Measurements from ENCODE around the gene JARID2. TPM values are rescaled to one million over a fixed set of nuclear protein-coding genes. Genes with fewer than 3 reads are reported as not detected.
"Not testable (repeated sequence)": the region's sequence is repeated elsewhere in the genome, so short reads cannot be mapped to it uniquely, and the experiment has no call there.

The JARID2 gene
- total and polyA plus RNA-seq, 2 of the 13 experiments (the other 11 are each of a cell fraction or from before 2014, with no cell fraction given), result 7.5 to 10.3 TPM

DNA sequence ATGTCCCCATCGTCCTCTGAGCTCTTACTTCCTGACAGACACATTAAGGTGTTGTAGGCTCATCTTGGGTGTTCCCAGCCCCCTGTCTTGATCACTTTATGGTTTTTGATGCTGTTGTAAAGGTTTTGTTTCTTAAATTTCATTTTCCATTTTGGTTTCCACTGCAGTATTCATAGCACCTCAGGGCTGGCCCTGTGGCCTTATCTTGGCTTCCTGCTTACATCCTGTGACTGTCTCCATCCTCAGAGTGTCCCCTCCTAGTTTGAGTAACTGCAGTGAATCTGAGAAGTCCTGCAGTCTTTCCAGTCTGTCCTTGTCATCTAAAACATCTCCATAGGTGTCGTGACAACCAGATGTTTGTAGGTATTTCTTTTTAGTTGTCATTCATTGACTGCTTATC lies 50.9 kb downstream of the JARID2 start:
- Histone ChIP-seq H3K4me3 (replicated peaks in 1 of 3; ENCODE audit: insufficient read depth in 1 of 3, low read depth in 2 of 3, low read length in 3 of 3) (no peak overlapping the region), H3K4me2 (ENCODE audit: low read depth, low read length) (no peak overlapping the region), H4K20me1 (ENCODE audit: insufficient read depth, low read length) (no peaks in the 10 kb centered on the region), H2AFZ (ENCODE audit: low read length) (no peak overlapping the region), H3K9me3 (ENCODE audit: low read length) (no peaks in the 10 kb centered on the region), H3K27me3 (ENCODE audit: control insufficient read depth in 1 of 2, insufficient read depth in 2 of 2, low read length in 2 of 2) (no peaks in the 10 kb centered on the region), H3K27ac (ENCODE audit: extremely low read length, insufficient read depth, low read length) (no peak overlapping the region), H3K36me3 (replicated peaks in 1 of 2; ENCODE audit: control insufficient read depth in 1 of 2, insufficient read depth in 2 of 2, low read length in 2 of 2) (no peaks in the 10 kb centered on the region), H3K9ac (ENCODE audit: insufficient read depth, low read depth, low read length) (no peak overlapping the region), H3K79me2 (ENCODE audit: insufficient read depth, low read length) (peaks cover 58% of the 10 kb centered on the region), H3K4me1 (ENCODE audit: insufficient read depth, low read length) (peaks cover 36% of the 10 kb centered on the region)
- ChIA-PET POLR2A (no interaction called here), CTCF (ENCODE audit: low intra/inter-chr PET ratio, low total read pairs) (no interaction called here)
- in situ Hi-C loops (cut with HindIII; ENCODE audit: extremely low pct_ligation_motif_present, low pct_unique_long_range_greater_than_20kb), result no loop called here
- FAIRE-seq (no peak), DNase-seq (ENCODE audit: low spot score) (no peak), ATAC-seq (no peak)
- 89% methylated on average over 2 of the region's 2 CpGs for WGBS (ENCODE audit: low lambda C conversion rate)
- no peak for TF ChIP-seq HMG20A (CRISPR knock-in tag; IDR thresholded peaks at IDR 0.05; ENCODE audit: borderline replicate concordance)
- no peak for TF ChIP-seq ZNF570 (CRISPR knock-in tag; IDR thresholded peaks at IDR 0.05; ENCODE audit: borderline replicate concordance)
- TF ChIP-seq ZNF773 (CRISPR knock-in tag; IDR thresholded peaks at IDR 0.05; ENCODE audit: borderline replicate concordance), result no peak
- no peak for TF ChIP-seq NR2C2 (CRISPR knock-in tag; IDR thresholded peaks at IDR 0.05; ENCODE audit: borderline replicate concordance)
- no peak for TF ChIP-seq ZNF572 (CRISPR knock-in tag; IDR thresholded peaks at IDR 0.05)
- no peak for TF ChIP-seq NR2F1 (CRISPR knock-in tag; IDR thresholded peaks at IDR 0.05)
- TF ChIP-seq, protein P1, sequence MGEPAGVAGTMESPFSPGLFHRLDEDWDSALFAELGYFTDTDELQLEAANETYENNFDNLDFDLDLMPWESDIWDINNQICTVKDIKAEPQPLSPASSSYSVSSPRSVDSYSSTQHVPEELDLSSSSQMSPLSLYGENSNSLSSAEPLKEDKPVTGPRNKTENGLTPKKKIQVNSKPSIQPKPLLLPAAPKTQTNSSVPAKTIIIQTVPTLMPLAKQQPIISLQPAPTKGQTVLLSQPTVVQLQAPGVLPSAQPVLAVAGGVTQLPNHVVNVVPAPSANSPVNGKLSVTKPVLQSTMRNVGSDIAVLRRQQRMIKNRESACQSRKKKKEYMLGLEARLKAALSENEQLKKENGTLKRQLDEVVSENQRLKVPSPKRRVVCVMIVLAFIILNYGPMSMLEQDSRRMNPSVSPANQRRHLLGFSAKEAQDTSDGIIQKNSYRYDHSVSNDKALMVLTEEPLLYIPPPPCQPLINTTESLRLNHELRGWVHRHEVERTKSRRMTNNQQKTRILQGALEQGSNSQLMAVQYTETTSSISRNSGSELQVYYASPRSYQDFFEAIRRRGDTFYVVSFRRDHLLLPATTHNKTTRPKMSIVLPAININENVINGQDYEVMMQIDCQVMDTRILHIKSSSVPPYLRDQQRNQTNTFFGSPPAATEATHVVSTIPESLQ (CRISPR knock-in tag; conservative IDR thresholded peaks at IDR 0.05), result no peak
- TF ChIP-seq, protein P2, sequence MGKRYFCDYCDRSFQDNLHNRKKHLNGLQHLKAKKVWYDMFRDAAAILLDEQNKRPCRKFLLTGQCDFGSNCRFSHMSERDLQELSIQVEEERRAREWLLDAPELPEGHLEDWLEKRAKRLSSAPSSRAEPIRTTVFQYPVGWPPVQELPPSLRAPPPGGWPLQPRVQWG (CRISPR knock-in tag; IDR thresholded peaks at IDR 0.05; ENCODE audit: borderline replicate concordance, low read depth), result no peak
- TF ChIP-seq PAF1 (CRISPR knock-in tag; IDR thresholded peaks at IDR 0.05), result no peak
- TF ChIP-seq FOXA1 (IDR thresholded peaks at IDR 0.05), result no peak
- no peak for TF ChIP-seq FOXA1 (CRISPR knock-in tag; IDR thresholded peaks at IDR 0.05)
- TF ChIP-seq TEAD3 (CRISPR knock-in tag; optimal IDR thresholded peaks at IDR 0.05; ENCODE audit: borderline replicate concordance), result no peak
- intact Hi-C loops (cut with micrococcal nuclease; ENCODE audit: unreplicated experiment), result no loop called here
- no TSS peak for BruUV-seq (replicated peaks)

DNA sequence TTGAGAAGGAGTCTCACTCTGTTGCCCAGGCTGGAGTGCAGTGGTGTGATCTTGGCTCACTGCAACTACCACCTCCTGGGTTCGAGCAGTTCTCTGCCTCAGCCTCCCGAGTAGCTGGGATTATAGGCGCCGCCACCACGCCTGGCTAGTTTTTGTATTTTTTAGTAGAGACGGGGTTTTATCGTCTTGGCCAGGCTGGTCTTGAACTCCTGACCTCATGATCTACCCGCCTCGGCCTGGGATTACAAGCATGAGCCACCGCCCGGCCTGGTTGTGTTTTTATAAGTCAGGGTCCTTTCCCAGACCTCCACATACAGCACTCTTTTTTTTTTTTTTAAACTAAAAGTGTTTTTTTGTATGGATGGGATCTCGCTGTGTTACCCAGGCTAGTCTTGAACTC lies 51.3 kb downstream of the JARID2 start:
- H3K4me2 ChIP-seq (ENCODE audit: low read depth, low read length); H3K27me3 ChIP-seq (ENCODE audit: control insufficient read depth in 1 of 2, insufficient read depth in 2 of 2, low read length in 2 of 2); POLR2A ChIA-PET; H3K9ac ChIP-seq (ENCODE audit: insufficient read depth, low read depth, low read length); H3K27ac ChIP-seq (ENCODE audit: extremely low read length, insufficient read depth, low read length); H4K20me1 ChIP-seq (ENCODE audit: insufficient read depth, low read length); H3K36me3 ChIP-seq (replicated peaks in 1 of 2; ENCODE audit: control insufficient read depth in 1 of 2, insufficient read depth in 2 of 2, low read length in 2 of 2); ATAC-seq; in situ Hi-C loops (cut with HindIII; ENCODE audit: extremely low pct_ligation_motif_present, low pct_unique_long_range_greater_than_20kb); DNase-seq (ENCODE audit: low spot score); BruUV-seq (replicated peaks); H3K4me3 ChIP-seq (replicated peaks in 1 of 3; ENCODE audit: insufficient read depth in 1 of 3, low read depth in 2 of 3, low read length in 3 of 3); FAIRE-seq; H2AFZ ChIP-seq (ENCODE audit: low read length); intact Hi-C loops (cut with micrococcal nuclease; ENCODE audit: unreplicated experiment); CTCF ChIA-PET (ENCODE audit: low intra/inter-chr PET ratio, low total read pairs); H3K9me3 ChIP-seq (ENCODE audit: low read length): not testable (repeated sequence)
- Histone ChIP-seq H3K79me2 (ENCODE audit: insufficient read depth, low read length) (peaks cover 58% of the 10 kb centered on the region), H3K4me1 (ENCODE audit: insufficient read depth, low read length) (peaks cover 36% of the 10 kb centered on the region)
- 95% methylated on average over 12 of the region's 12 CpGs for WGBS (ENCODE audit: low lambda C conversion rate)

All from HepG2 (cell line).